H1 (cell line): ENCODE results near the gene TAGLN3.

ENCODE experiments used
- CHD1 ChIP-seq: IDR thresholded peaks from 2 replicates; pipeline ENCODE4 v1.6.1; 2012; ENCODE audit warnings: low read depth, low read length, improper control_type of control experiment
- CHD2 ChIP-seq: IDR thresholded peaks from 2 replicates; pipeline ENCODE4 v1.6.1; 2012; ENCODE audit warnings: low read length, improper control_type of control experiment
- EP300 ChIP-seq, 2 experiments: IDR thresholded peaks; 1 replicate in 1 of 2; 2 replicates in 1 of 2; pipeline ENCODE4 v1.6.1; 2011 to 2012; ENCODE audit warnings: low read depth in 2 of 2, low read length in 2 of 2, mild to moderate bottlenecking in 2 of 2, borderline replicate concordance in 1 of 2, inconsistent platforms in 1 of 2, moderate library complexity in 1 of 2
- EZH2 ChIP-seq: fragments of 200-600 bp; sonication (generic); IDR thresholded peaks from 2 replicates; pipeline ENCODE4 v1.7.1; 2012; ENCODE audit warnings: low read depth, mild to moderate bottlenecking, moderate library complexity, low read length, inconsistent platforms; ENCODE audit not compliant: severe bottlenecking
- GABPA ChIP-seq: IDR thresholded peaks from 2 replicates; pipeline ENCODE4 v1.6.1; 2011; ENCODE audit warnings: mild to moderate bottlenecking, low read length, moderate library complexity, borderline replicate concordance; ENCODE audit not compliant: insufficient read depth
- JUND ChIP-seq: IDR thresholded peaks from 2 replicates; pipeline ENCODE4 v1.6.1; 2011; ENCODE audit warnings: mild to moderate bottlenecking, improper control_type of control experiment, low read length
- POLR2A ChIP-seq, 2 experiments: IDR thresholded peaks; 1 replicate in 1 of 2; 2 replicates in 1 of 2; pipeline ENCODE4 v1.6.1; 2011; ENCODE audit warnings: low read depth in 2 of 2, low read length in 2 of 2, mild to moderate bottlenecking in 2 of 2; ENCODE audit errors: control extremely low read depth in 1 of 2
- RFX5 ChIP-seq: IDR thresholded peaks from 2 replicates; pipeline ENCODE4 v1.6.1; 2011; ENCODE audit warnings: low read depth, low read length, improper control_type of control experiment, borderline replicate concordance
- SP1 ChIP-seq: IDR thresholded peaks from 2 replicates; pipeline ENCODE4 v1.6.1; 2011; ENCODE audit warnings: low read depth, low read length
- TBP ChIP-seq: IDR thresholded peaks from 2 replicates; pipeline ENCODE4 v1.6.1; 2011; ENCODE audit warnings: low read depth, low read length, improper control_type of control experiment
- ZNF274 ChIP-seq: IDR thresholded peaks from 2 replicates; pipeline ENCODE4 v1.7.0; 2012; ENCODE audit warnings: low read length, borderline replicate concordance; ENCODE audit errors: extremely low read depth
- TF ChIP-seq, protein P1 (sequence below), 3 experiments: IDR thresholded peaks; 1 replicate in 2 of 3; 2 replicates in 1 of 3; pipeline versions ENCODE4 v1.5.1 to v1.6.1; 2011; ENCODE audit warnings: low read length in 3 of 3, mild to moderate bottlenecking in 3 of 3, inconsistent platforms in 2 of 3, low read depth in 1 of 3, moderate library complexity in 1 of 3; ENCODE audit not compliant: insufficient read depth in 1 of 3; ENCODE audit errors: control extremely low read depth in 1 of 3

DNA sequence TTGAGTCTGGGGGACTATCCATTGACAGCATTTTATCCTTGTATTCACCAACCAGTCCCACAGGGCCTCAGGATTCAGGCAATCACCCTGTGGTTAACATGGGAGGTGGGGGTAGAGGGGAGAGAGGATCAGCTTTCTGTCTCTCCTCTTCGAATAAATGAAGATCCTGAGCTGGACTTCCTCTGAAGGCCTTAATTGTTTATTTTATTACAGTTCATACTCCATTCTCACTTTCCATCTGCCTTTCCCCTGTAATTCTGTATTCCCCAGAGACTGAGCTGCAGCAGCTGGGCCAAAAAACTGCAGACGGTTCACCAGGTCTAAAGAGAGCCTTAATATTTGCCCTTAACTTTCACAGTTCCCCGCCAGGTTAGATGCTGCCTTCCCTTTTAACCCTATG lies 11.9 kb downstream of the TAGLN3 start:
- TF ChIP-seq EZH2 (no peak), ZNF274 (no peak), RFX5 (no peak), GABPA (no peak), EP300 (IDR thresholded peaks at IDR 0.05; ENCODE audit: borderline replicate concordance in 1 of 2, low read depth in 2 of 2, low read length in 2 of 2) (no peak), SP1 (no peak), POLR2A (IDR thresholded peaks at IDR 0.05; ENCODE audit: control extremely low read depth in 1 of 2, low read depth in 2 of 2, low read length in 2 of 2) (no peak), TBP (no peak), CHD1 (no peak), JUND (no peak), CHD2 (no peak)
- TF ChIP-seq, protein P1, sequence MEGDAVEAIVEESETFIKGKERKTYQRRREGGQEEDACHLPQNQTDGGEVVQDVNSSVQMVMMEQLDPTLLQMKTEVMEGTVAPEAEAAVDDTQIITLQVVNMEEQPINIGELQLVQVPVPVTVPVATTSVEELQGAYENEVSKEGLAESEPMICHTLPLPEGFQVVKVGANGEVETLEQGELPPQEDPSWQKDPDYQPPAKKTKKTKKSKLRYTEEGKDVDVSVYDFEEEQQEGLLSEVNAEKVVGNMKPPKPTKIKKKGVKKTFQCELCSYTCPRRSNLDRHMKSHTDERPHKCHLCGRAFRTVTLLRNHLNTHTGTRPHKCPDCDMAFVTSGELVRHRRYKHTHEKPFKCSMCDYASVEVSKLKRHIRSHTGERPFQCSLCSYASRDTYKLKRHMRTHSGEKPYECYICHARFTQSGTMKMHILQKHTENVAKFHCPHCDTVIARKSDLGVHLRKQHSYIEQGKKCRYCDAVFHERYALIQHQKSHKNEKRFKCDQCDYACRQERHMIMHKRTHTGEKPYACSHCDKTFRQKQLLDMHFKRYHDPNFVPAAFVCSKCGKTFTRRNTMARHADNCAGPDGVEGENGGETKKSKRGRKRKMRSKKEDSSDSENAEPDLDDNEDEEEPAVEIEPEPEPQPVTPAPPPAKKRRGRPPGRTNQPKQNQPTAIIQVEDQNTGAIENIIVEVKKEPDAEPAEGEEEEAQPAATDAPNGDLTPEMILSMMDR (IDR thresholded peaks at IDR 0.05; ENCODE audit: control extremely low read depth in 1 of 3, insufficient read depth in 1 of 3, low read depth in 1 of 3, low read length in 3 of 3) = no peak
